Osteoblast (primary cell): ENCODE measurements around the gene TTLL5. TPM values are rescaled to one million over a fixed set of nuclear protein-coding genes. Genes with fewer than 3 reads are reported as not detected.

Source experiments
- DNase-seq: peaks from one replicate; pipeline ENCODE4 v3.0.0; 2011; ENCODE audit warnings: low spot score, mixed read lengths; ENCODE audit not compliant: insufficient read length; ENCODE audit errors: missing footprints
- H2AFZ ChIP-seq: 2 replicates; pipeline ENCODE4 v1.6.0; 2011; ENCODE audit warnings: mild to moderate bottlenecking, low read length
- H3K27ac ChIP-seq: 2 replicates; pipeline ENCODE4 v1.5.1; 2011; ENCODE audit warnings: mild to moderate bottlenecking, low read depth, low read length, moderate library complexity
- H3K27me3 ChIP-seq: 2 replicates; pipeline ENCODE4 v1.6.0; 2012; ENCODE audit warnings: mild to moderate bottlenecking, control low read depth, inconsistent platforms, low read length, moderate library complexity; ENCODE audit not compliant: insufficient read depth
- H3K36me3 ChIP-seq: 2 replicates; pipeline ENCODE4 v1.5.1; 2011; ENCODE audit warnings: mild to moderate bottlenecking, low read length, control low read depth, moderate library complexity; ENCODE audit not compliant: insufficient read depth
- H3K4me1 ChIP-seq: 2 replicates; pipeline ENCODE4 v1.5.1; 2011; ENCODE audit warnings: mild to moderate bottlenecking, low read length, control low read depth, moderate library complexity; ENCODE audit not compliant: insufficient read depth
- H3K4me2 ChIP-seq: 2 replicates; pipeline ENCODE4 v1.6.0; 2011; ENCODE audit warnings: mild to moderate bottlenecking, low read length; ENCODE audit not compliant: insufficient read depth
- H3K4me3 ChIP-seq: fragments of 200-600 bp; sonication (generic); 3 replicates; pipeline ENCODE4 v1.5.1; 2012; ENCODE audit warnings: mild to moderate bottlenecking, low read length, inconsistent platforms; ENCODE audit not compliant: insufficient read depth
- H3K79me2 ChIP-seq: 2 replicates; pipeline ENCODE4 v1.6.0; 2012; ENCODE audit warnings: mild to moderate bottlenecking, low read length, control low read depth, inconsistent platforms; ENCODE audit not compliant: insufficient read depth
- H3K9me3 ChIP-seq: 2 replicates; pipeline ENCODE4 v1.5.1; 2011; ENCODE audit warnings: low read depth, low read length, control low read depth
- H4K20me1 ChIP-seq: 2 replicates; pipeline ENCODE4 v1.6.0; 2012; ENCODE audit warnings: mild to moderate bottlenecking, low read length, control low read depth; ENCODE audit not compliant: insufficient read depth
- total RNA-seq: library from RNA; depleted of rRNA; stranded (reverse); fragments of >200 nt; gene quantifications from 2 replicates; pipeline ENCODE4 v1.2.3, GENCODE V29; 2012
- TF ChIP-seq, protein P1 (sequence below): IDR thresholded peaks from 2 replicates; pipeline ENCODE4 v1.5.1; 2011; ENCODE audit warnings: mild to moderate bottlenecking, low read depth, low read length, moderate library complexity; ENCODE audit errors: extremely low read depth

Gene TTLL5
- total RNA-seq, 1 donor, result 30.4 TPM

DNA sequence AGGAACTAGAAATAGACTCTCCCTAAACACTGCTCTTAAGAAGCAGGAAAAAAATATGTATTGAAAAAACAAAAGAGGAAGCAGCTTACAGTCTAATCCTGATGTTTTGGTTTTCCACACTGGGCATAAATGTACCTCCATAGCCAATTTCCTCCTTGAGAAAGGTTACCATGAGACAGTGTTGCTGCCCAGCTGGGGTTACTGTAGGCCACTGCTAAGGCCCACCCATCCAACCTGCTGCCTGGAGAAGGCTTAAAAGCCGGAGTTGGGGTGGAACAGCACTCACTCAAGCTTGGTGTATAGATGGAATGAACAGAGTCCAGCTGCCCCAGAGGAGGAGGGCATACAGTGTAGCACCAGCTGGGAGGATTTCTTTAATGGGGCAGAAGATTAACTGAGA is 41.5 kb upstream of the TTLL5 start:
- H2AFZ ChIP-seq, result no peak overlapping the region
- H3K4me1 ChIP-seq, result no peaks in the 10 kb centered on the region
- no peaks in the 10 kb centered on the region for H3K36me3 ChIP-seq
- no peaks in the 10 kb centered on the region for H3K9me3 ChIP-seq
- no peak overlapping the region for H3K27ac ChIP-seq
- TF ChIP-seq, protein P1, sequence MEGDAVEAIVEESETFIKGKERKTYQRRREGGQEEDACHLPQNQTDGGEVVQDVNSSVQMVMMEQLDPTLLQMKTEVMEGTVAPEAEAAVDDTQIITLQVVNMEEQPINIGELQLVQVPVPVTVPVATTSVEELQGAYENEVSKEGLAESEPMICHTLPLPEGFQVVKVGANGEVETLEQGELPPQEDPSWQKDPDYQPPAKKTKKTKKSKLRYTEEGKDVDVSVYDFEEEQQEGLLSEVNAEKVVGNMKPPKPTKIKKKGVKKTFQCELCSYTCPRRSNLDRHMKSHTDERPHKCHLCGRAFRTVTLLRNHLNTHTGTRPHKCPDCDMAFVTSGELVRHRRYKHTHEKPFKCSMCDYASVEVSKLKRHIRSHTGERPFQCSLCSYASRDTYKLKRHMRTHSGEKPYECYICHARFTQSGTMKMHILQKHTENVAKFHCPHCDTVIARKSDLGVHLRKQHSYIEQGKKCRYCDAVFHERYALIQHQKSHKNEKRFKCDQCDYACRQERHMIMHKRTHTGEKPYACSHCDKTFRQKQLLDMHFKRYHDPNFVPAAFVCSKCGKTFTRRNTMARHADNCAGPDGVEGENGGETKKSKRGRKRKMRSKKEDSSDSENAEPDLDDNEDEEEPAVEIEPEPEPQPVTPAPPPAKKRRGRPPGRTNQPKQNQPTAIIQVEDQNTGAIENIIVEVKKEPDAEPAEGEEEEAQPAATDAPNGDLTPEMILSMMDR, result no peak
- no peak overlapping the region for H3K4me3 ChIP-seq
- no peaks in the 10 kb centered on the region for H3K79me2 ChIP-seq
- DNase-seq, result no peak
- peaks cover 3% of the 10 kb centered on the region for H4K20me1 ChIP-seq
- H3K4me2 ChIP-seq, result no peak overlapping the region
- peaks cover 7% of the 10 kb centered on the region for H3K27me3 ChIP-seq

DNA sequence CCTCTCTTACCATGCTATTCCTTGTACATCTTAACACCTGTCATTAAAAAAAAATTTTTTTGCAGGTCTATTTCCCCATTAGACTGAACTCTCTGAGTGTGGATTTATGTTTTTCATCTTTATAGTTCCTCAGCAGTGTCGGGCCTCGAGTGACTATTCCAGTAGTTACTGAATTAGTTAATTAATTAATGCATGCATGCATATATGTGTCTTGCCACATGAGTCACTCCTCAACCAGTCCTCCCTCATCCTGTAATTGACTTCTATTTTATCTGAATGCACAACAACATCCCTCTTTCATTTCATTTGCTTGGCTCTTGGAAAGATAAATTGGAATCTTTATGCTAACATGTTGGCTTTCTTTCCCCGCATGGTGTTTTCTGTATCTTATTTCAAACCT is 36.0 kb upstream of the TTLL5 start:
- no peak overlapping the region for H3K4me3 ChIP-seq
- H3K27ac ChIP-seq, result no peak overlapping the region
- no peaks in the 10 kb centered on the region for H3K79me2 ChIP-seq
- no peak overlapping the region for H2AFZ ChIP-seq
- DNase-seq, result no peak
- H4K20me1 ChIP-seq, result no peaks in the 10 kb centered on the region
- no peak overlapping the region for H3K4me2 ChIP-seq
- TF ChIP-seq, protein P1, result no peak
- no peaks in the 10 kb centered on the region for H3K4me1 ChIP-seq
- H3K27me3 ChIP-seq, result no peaks in the 10 kb centered on the region
- H3K9me3 ChIP-seq, result no peaks in the 10 kb centered on the region
- no peaks in the 10 kb centered on the region for H3K36me3 ChIP-seq

DNA sequence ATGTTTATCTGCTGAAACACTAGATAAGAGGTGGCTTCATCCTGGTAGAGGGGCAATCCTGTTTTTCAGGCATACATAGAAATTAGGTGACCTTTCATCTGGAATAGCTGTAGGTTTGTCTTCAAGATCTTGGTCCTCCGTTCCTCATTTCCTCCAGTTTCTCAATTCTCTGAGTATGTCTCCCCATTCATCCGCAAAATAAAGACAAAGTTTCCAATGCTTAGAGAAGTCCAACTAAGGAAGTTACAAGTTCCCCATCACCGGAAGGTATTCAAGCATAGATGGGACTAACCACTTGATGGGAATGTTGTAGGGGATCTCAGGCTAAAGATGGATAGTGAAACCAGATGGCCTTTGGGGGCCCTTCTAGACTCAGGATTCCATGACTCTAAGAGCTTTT is 34.6 kb upstream of the TTLL5 start:
- Histone ChIP-seq H3K4me3 (no peak overlapping the region), H3K4me1 (no peaks in the 10 kb centered on the region), H3K79me2 (no peaks in the 10 kb centered on the region), H3K27me3 (no peaks in the 10 kb centered on the region), H3K4me2 (no peak overlapping the region), H2AFZ (no peak overlapping the region), H3K27ac (no peak overlapping the region), H3K9me3 (no peaks in the 10 kb centered on the region), H3K36me3 (no peaks in the 10 kb centered on the region), H4K20me1 (no peaks in the 10 kb centered on the region)
- DNase-seq, result no peak
- TF ChIP-seq, protein P1, result no peak

DNA sequence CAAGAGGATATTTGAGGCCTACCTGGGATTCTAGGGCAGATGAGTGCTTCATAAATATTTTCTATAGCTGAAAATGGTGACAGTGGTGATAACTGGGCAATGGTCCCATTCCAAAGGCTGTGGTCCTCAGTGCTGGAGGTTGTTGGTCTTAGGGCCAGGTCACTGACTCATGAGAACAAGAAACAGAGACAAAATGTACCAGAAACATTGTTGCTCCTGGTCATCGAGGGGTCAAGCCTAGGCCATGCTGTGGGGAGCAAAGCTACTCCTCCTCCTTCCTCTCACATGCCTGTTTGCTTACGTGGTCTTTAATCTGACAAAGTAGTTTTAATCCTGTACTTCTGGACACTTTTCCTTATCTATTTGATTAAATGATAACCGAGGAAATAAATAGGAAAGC is 34.2 kb upstream of the TTLL5 start:
- Histone ChIP-seq H3K36me3 (no peaks in the 10 kb centered on the region), H3K79me2 (no peaks in the 10 kb centered on the region), H3K9me3 (no peaks in the 10 kb centered on the region), H3K4me2 (no peak overlapping the region), H3K27me3 (no peaks in the 10 kb centered on the region), H3K27ac (no peak overlapping the region), H3K4me3 (no peak overlapping the region), H4K20me1 (no peaks in the 10 kb centered on the region), H3K4me1 (no peaks in the 10 kb centered on the region), H2AFZ (no peak overlapping the region)
- TF ChIP-seq, protein P1, result no peak
- DNase-seq, result no peak
